Kidney glomerular epithelial cell (primary cell): ENCODE results near the gene DMRT1.
"Not testable (repeated sequence)": the region's sequence is repeated elsewhere in the genome, so short reads cannot be mapped to it uniquely, and the experiment has no call there.

Source experiments
- DNase-seq: peaks from one replicate; lab custom pipeline; 2025; lab: John Stamatoyannopoulos, UW

DMRT1 gene

DNA sequence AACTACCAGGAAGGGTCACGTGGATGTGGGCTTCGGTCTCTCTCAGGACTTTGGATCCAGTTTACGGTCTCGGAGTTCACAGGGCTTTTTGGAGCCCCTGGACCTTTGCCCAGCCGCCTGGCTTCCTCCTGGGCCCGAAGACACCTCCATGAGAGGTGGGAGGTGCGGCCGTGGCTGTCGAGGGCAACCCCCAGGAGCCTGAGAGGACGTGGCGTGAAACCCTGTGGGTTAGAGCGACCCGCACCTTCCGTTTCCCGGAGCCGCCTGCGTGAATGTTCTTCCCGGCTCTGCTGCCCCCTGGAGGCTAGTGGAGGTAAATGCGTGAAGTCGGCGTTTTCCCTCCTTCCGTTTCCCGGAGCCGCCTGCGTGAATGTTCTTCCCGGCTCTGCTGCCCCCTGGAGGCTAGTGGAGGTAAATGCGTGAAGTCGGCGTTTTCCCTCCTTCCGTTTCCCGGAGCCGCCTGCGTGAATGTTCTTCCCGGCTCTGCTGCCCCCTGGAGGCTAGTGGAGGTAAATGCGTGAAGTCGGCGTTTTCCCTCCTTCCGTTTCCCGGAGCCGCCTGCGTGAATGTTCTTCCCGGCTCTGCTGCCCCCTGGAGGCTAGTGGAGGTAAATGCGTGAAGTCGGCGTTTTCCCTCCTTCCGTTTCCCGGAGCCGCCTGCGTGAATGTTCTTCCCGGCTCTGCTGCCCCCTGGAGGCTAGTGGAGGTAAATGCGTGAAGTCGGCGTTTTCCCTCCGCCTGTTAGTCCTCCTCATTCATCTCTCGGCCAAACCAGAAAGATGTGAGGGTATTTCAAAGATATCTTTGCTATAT lies 157.0 kb downstream of the DMRT1 start:
- DNase-seq: not testable (repeated sequence)

- no peak for DNase-seq
Measured at GRCh38 chr9:1001838-1002237, 160.3 kb downstream of the DMRT1 start.

DNA sequence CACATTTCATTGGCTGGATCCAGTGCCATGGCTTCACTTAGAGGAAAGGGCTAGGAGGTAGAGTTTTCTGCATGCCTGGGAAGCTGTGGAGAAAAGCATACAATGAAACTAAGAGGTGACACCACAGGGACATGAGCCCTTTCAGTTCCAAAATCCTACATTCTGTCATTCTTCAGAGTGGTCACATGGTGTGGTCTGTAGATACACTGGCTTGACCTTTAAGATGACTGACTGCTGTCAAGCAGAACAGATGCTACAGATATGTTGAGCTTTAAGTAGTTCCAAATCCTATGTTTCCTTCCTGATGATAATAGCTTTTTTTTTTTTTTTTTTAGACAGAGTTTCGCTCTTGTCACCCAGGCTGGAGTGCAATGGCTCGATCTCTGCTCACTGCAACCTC lies 161.2 kb downstream of the DMRT1 start:
- no peak for DNase-seq

DNA sequence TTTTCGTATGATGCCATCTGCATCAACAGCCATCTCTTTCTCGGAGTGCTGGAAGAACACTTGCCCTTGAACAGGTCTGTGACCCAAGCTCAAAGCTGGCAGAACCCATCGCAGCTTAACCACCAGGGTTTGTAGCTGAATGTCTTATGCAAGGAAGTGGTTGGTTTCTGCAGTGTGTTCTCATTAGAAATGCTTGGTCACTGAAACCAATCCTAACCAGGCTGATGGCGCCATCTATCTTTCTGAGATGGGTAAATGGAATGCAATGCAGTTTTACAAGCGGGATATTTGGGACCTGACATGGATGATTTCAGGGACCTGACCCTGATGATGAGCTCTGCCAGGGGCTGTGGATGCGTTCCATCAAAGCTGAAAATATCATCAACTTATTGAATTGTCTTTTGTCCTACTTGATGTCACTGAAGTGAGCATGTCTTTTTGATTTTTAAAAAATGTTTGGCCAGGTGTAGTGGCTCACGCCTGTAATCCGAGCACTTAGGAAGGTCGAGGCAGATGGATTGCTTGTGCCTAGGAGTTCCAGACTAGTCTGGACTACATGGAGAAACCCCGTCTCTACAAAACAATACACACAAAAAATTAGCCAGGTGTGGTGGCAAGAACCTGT lies 163.7 kb downstream of the DMRT1 start:
- peak; percentile 46 for DNase-seq

DNA sequence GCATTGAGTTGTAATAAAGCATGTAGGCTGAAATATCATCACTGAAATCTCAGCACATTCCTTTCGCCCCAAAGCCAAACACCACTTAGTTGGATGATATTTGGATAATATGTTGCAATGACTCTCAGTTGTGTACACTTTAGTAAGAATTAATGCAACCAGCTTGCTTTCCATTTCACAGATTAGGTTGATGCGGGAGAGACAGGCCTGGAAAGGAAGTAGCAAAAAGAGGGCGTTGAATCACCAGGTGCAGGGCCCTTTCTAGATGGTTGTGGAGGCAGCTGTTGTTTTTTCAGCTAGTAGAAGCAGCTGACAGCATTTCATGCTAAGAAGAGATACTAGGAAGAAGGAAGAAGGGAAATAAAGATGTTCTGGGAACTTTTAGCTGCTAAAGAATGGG lies 165.8 kb downstream of the DMRT1 start:
- no peak for DNase-seq

- no peak for DNase-seq
Measured at GRCh38 chr9:1008216-1008615, 166.7 kb downstream of the DMRT1 start.

- peak; percentile 53 for DNase-seq
Measured at GRCh38 chr9:1009101-1009707, 167.7 kb downstream of the DMRT1 start.

GRCh38 chr9:1013021-1013420 lies 171.5 kb downstream of the DMRT1 start:
- no peak for DNase-seq

DNA sequence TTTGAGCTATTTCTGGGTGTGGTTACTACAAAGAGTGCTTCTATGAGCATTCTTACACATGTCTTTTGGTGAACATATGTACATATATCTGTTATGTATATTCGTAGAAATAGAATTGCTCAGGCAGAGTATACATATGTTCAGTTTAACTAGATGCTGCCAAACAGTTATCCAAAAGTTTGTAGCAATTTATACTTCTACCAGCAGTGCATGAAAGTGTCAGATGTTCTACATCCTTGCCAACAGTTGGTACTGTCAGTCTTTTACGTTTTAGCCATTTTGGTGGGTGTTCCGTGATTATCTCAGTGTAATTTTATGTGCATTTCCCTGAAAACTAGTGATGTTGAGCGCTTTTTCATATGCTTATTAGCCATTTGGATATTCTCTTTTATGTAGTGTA lies 172.7 kb downstream of the DMRT1 start:
- no peak for DNase-seq

- DNase-seq: no peak
Measured at GRCh38 chr9:1014640-1015039, 173.1 kb downstream of the DMRT1 start.

- no peak for DNase-seq
Measured at GRCh38 chr9:1018121-1018520, 176.6 kb downstream of the DMRT1 start.
